Fibroblast of pulmonary artery (primary cell): Measurements from ENCODE around the gene CDKN3.
A peak's percentile ranks its signal among the peaks of the same experiment; 100 is the strongest.
"Not testable (repeated sequence)": the region's sequence is repeated elsewhere in the genome, so short reads cannot be mapped to it uniquely, and the experiment has no call there.

Experiments used
- DNase-seq: peaks from one replicate; pipeline ENCODE4 v3.0.0-alpha.2; 2010; ENCODE audit warnings: low read depth
- H3K4me3 ChIP-seq: replicated peaks from 2 replicates; pipeline ENCODE4 v1.5.1; 2011; ENCODE audit warnings: low read depth, mild to moderate bottlenecking, control low read depth, low read length, moderate library complexity
- CTCF ChIP-seq: IDR thresholded peaks from 2 replicates; pipeline ENCODE4 v1.5.1; 2011; ENCODE audit warnings: mild to moderate bottlenecking, control low read depth, low read length, inconsistent platforms; ENCODE audit errors: missing control alignments

CDKN3 gene

GRCh38 chr14:54446161-54446693, 49.4 kb downstream of the CDKN3 start:
- H3K4me3 ChIP-seq, result peak overlapping the region; percentile 10
- no peak for TF ChIP-seq CTCF
- peak; percentile 94 for DNase-seq

- H3K4me3 ChIP-seq, result no peak overlapping the region
- TF ChIP-seq CTCF, result no peak
- DNase-seq, result peak; percentile 92
These were observed 50.5 kb downstream of the CDKN3 start for GRCh38 chr14:54447231-54447692.

- no peak for TF ChIP-seq CTCF
- H3K4me3 ChIP-seq, result no peak overlapping the region
- peak; percentile 21 for DNase-seq
These were observed 53.7 kb downstream of the CDKN3 start for GRCh38 chr14:54450535-54450934.

GRCh38 chr14:54451121-54451601, 54.4 kb downstream of the CDKN3 start:
- DNase-seq, result no peak
- H3K4me3 ChIP-seq, result no peak overlapping the region
- no peak for TF ChIP-seq CTCF

- TF ChIP-seq CTCF, result no peak
- DNase-seq, result no peak
- no peak overlapping the region for H3K4me3 ChIP-seq
These were observed 55.2 kb downstream of the CDKN3 start for GRCh38 chr14:54451961-54452360.

GRCh38 chr14:54453252-54453651, 56.4 kb downstream of the CDKN3 start:
- TF ChIP-seq CTCF, result no peak
- no peak for DNase-seq
- no peak overlapping the region for H3K4me3 ChIP-seq

- not testable (repeated sequence) for H3K4me3 ChIP-seq, DNase-seq
These were observed 57.2 kb downstream of the CDKN3 start for GRCh38 chr14:54453990-54454389.
